NCI-H2029 treated with DMSO at 0.1 percent for 48 hours (cell line): Measurements from ENCODE around the gene HLA-DPA1.

Experiments used
- DNase-seq: peaks from one replicate; lab custom pipeline; 2025; lab: John Stamatoyannopoulos, UW

The HLA-DPA1 gene

GRCh38 chr6:33088931-33089620 is 15.6 kb upstream of the HLA-DPA1 start:
- no peak for DNase-seq

GRCh38 chr6:33088258-33088930 is 14.9 kb upstream of the HLA-DPA1 start:
- no peak for DNase-seq

DNA sequence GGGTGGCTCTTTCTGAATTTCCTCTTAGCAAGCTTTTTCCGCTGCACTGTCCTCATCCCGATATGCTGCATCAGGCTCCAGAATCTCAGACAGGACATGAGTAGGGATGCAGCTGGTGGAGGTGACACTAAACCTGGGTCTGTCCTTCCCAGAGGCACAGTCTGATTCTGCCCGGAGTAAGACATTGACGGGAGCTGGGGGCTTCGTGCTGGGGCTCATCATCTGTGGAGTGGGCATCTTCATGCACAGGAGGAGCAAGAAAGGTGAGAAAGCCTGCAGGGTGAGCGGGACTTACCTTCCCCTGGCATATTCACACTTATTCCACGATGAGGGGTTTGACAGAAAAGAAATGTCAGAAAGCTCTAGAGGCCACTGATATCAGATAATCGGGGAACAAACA is 12.2 kb upstream of the HLA-DPA1 start:
- no peak for DNase-seq

GRCh38 chr6:33082702-33083101 is 9.3 kb upstream of the HLA-DPA1 start:
- no peak for DNase-seq

GRCh38 chr6:33081098-33081824 is 7.8 kb upstream of the HLA-DPA1 start:
- DNase-seq = no peak

DNA sequence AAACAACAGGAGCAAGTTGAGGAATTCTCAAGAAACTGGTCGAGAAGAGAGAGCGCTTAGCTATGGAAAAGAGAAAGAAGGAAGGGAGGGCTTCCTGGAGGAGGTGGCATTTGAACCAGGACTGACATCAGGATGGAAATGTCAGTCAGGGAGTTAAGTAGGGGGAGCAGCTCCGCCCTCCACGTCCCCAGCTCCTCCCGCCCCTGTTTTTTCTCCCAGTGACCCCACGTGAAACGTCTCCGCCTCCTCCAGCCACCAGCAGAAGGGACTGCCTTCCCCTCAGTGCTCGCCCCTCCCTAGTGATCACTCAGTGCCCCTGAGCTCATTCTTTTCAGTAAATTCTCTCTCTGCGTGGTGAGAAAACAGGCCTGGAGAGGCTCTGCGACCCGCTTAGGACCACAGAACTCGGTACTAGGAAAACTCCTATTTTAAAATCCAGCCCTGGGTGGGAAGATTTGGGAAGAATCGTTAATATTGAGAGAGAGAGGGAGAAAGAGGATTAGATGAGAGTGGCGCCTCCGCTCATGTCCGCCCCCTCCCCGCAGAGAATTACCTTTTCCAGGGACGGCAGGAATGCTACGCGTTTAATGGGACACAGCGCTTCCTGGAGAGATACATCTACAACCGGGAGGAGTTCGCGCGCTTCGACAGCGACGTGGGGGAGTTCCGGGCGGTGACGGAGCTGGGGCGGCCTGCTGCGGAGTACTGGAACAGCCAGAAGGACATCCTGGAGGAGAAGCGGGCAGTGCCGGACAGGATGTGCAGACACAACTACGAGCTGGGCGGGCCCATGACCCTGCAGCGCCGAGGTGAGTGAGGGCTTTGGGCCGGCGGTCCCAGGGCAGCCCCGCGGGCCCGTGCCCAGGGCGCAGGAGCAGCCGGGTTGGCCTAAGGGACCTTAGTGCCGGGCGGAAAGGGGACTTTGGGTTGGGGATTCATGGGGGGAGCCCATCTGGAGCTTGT is 7.0 kb upstream of the HLA-DPA1 start:
- no peak for DNase-seq

GRCh38 chr6:33079580-33079979 is 6.1 kb upstream of the HLA-DPA1 start:
- no peak for DNase-seq

GRCh38 chr6:33078919-33079521 is 5.6 kb upstream of the HLA-DPA1 start:
- no peak for DNase-seq

GRCh38 chr6:33078442-33078841 is 5.0 kb upstream of the HLA-DPA1 start:
- no peak for DNase-seq

- no peak for DNase-seq
These were observed 4.5 kb upstream of the HLA-DPA1 start for GRCh38 chr6:33077908-33078307.

- DNase-seq = no peak
These were observed 3.0 kb upstream of the HLA-DPA1 start for GRCh38 chr6:33076406-33076934.

DNA sequence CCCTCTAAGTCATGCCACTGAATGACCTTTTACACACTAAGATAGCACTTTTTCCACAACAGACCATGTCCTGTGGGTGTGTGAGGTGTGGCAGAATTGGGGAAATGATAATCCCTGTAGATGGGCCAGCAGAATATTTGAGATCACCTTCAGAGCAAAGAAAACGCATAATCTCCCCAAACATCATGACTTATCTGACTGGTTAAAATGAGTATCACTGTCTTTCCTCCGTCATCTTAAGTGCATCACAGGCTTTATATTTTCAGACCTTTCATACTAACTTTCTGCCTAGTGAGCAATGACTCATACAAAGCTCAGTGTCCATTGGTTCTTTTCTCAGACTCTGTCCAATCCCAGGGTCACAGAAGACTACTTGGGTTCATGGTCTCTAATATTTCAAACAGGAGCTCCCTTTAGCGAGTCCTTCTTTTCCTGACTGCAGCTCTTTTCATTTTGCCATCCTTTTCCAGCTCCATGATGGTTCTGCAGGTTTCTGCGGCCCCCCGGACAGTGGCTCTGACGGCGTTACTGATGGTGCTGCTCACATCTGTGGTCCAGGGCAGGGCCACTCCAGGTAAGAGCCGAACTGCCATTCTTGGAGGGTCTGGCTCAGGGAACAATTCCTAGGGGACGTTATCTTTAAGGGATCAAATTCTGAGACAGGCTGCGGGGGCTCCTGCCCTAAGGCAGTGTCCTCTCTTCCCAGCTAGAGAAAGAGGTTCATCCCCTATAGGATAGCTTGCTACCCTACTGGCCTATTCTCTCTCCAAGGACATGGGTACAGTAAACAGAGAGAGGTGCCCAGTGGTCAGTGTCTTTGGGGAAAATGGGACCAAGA is 2.3 kb upstream of the HLA-DPA1 start, which contains the start of gene HLA-DPB1:
HLA-DPB1 (plus strand) TSS at position 423 of the 838 bp plus-strand sequence; CDS start at position 475, 52 bp downstream.
- DNase-seq = no peak

DNA sequence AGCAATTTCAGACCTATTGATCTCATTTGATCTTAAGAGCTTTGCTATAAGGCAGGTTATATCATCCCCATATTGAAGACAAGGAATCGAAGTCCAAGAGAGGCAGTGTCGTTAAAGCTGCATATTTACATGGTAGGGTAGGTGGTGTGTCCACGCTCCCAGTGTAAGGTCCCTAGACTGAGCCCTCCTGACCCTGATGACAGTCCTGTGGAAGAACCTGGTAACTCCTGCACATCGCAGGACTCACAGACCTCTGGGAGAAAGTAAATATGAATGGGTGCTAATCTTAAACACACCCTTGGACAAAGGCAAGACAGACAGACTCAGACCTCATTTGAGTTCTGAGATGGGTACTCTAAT is 1.7 kb upstream of the HLA-DPA1 start:
- no peak for DNase-seq

DNA sequence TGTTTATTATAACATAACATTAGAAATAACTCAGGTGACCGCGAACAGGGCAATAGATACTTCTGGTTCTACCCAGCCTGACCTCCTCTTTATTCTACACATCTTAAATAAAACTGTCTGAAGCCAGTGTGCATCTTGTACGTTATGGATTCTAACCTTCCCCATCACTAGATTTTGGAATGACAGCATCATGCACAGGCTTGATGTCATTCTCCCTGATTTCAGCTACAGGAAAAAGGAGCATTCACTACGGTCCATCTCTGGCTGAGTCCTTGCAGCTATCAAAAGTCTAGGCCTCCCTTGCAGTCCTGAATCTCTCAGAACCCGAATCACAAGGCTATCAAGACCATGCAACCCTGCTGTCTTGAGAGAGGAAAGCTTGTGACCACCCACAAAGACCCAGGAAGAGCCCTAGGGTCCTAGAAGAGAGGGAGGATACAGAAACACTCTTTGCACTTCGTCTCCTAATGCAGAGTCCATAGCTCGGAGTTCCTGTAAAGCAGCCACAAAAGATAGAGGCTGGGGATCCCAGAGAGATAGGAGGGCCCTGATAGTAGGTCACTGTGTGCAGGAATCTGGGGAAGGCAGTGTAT is 845 bp downstream of the HLA-DPA1 start:
- DNase-seq = no peak

GRCh38 chr6:33071569-33071968 is 1.9 kb downstream of the HLA-DPA1 start:
- DNase-seq = no peak

- no peak for DNase-seq
These were observed 2.5 kb downstream of the HLA-DPA1 start for GRCh38 chr6:33070909-33071308.

GRCh38 chr6:33069021-33069738 is 4.3 kb downstream of the HLA-DPA1 start:
- no peak for DNase-seq

DNA sequence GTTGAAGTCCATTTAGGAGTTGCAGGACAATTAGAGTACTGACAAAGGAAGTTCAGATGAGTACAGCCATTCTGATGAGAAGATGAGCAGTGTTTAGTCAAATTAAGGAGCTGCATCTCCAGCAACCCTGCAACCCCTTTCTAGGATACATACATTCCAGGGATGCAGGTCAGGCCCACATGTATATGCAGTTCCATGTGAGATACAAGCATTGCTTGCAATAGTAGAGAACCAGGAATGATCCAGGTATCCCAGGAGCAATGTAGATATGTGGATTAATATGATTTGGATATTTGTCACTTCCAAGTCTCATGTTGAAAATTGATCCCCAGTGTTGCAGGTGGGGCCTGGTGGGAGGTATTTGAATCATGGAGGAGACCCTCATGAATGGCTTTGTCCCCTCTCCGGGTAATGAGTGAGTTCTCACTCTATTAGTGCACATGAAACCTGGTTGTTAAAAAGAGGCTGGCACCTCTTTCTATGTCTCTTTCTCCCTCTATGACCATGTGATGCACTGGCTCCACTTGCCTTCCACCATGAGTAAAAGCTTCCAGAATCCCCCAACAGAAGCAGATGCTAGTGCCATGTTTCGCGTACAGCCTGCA is 6.4 kb downstream of the HLA-DPA1 start:
- DNase-seq = no peak

- DNase-seq = no peak
These were observed 8.1 kb downstream of the HLA-DPA1 start for GRCh38 chr6:33065312-33065711.
